Liver (tissue), 3 donors: ENCODE results near the gene GRIN2C.

Source experiments
- ATF3 ChIP-seq: IDR thresholded peaks from 2 replicates; pipeline ENCODE4 v1.6.1; 2016; ENCODE audit warnings: antibody characterized with exemption
- EGR1 ChIP-seq, 2 donors: IDR thresholded peaks; 2 replicates each; pipeline ENCODE4 v1.6.1; 2016 to 2018; ENCODE audit warnings: antibody characterized with exemption in 2 of 2, low read depth in 2 of 2
- FOXA1 ChIP-seq: IDR thresholded peaks from 2 replicates; pipeline ENCODE4 v1.6.1; 2016; ENCODE audit warnings: antibody characterized with exemption
- GABPA ChIP-seq, 2 donors: IDR thresholded peaks in 1 of 2; conservative IDR thresholded peaks in 1 of 2; 2 replicates each; pipeline ENCODE4 v1.6.1; 2016; ENCODE audit warnings: antibody characterized with exemption in 2 of 2, mild to moderate bottlenecking in 1 of 2, moderate library complexity in 1 of 2
- HNF4A ChIP-seq, 2 donors: conservative IDR thresholded peaks; 2 replicates each; pipeline ENCODE4 v1.6.1; 2016; ENCODE audit warnings: antibody characterized with exemption in 2 of 2, mild to moderate bottlenecking in 2 of 2
- JUND ChIP-seq, 2 donors: IDR thresholded peaks; 2 replicates each; pipeline ENCODE4 v1.6.1; 2016; ENCODE audit warnings: antibody characterized with exemption in 2 of 2
- RAD21 ChIP-seq, 2 donors: IDR thresholded peaks; 2 replicates each; pipeline ENCODE4 v1.6.1; 2016; ENCODE audit warnings: antibody characterized with exemption in 2 of 2, mild to moderate bottlenecking in 2 of 2
- RXRA ChIP-seq, 2 donors: IDR thresholded peaks; 2 replicates each; pipeline ENCODE4 v1.6.1; 2017 to 2018; ENCODE audit warnings: antibody characterized with exemption in 2 of 2, mild to moderate bottlenecking in 1 of 2
- SP1 ChIP-seq: IDR thresholded peaks from 2 replicates; pipeline ENCODE4 v1.6.1; 2018; ENCODE audit warnings: antibody characterized with exemption, mild to moderate bottlenecking
- TAF1 ChIP-seq: conservative IDR thresholded peaks from 2 replicates; pipeline ENCODE4 v1.6.1; 2016; ENCODE audit warnings: antibody characterized with exemption, mild to moderate bottlenecking
- YY1 ChIP-seq: IDR thresholded peaks from 2 replicates; pipeline ENCODE4 v1.6.1; 2016; ENCODE audit warnings: antibody characterized with exemption, mild to moderate bottlenecking
- TF ChIP-seq, protein P1 (sequence below): fragments of 150-350 bp; IDR thresholded peaks from 2 replicates; pipeline ENCODE4 v1.5.1; 2017; ENCODE audit warnings: improper control_type of control experiment, low read depth, low read length; ENCODE audit not compliant: missing input control
- TF ChIP-seq, protein P2 (sequence below): IDR thresholded peaks from 2 replicates; pipeline ENCODE4 v1.6.1; 2016; ENCODE audit warnings: antibody characterized with exemption, mild to moderate bottlenecking
- donor health status: healthy.
- donor health status: healthy.

DNA sequence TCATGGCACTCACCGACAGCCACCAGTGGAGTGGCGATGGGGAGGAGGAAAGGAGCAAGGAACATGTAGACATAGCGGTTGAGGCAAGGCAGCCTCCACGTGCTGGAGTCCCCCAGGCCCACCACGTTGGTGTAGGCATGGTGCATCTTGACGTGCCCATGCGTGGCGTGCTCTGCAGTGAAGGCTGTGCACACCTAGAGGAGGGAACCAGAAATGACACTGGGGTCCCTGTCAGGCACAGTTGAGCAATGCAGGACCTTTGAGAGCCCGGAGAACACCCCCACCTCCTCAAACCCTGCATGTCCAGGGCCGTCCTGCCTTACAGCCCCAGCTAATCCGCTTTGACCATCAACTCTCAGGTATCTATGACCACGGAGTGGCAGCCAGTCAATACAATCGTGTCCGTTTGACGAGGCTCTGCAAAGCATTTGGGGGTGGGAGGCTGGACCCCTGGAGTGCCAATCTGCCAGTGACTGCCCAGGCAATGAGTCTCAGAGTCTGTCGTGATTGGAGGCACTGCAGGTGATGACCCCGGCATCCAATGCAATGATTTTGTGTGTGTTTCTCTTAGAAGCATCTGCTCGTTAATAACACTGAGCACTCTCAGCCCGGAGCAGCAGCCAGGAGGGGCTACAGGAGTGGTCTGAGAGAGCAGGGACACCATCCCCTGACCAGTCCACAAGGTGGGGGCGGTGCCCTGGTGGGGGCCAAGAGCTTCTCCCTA lies 23.0 kb upstream of the GRIN2C start:
- TF ChIP-seq, protein P1, sequence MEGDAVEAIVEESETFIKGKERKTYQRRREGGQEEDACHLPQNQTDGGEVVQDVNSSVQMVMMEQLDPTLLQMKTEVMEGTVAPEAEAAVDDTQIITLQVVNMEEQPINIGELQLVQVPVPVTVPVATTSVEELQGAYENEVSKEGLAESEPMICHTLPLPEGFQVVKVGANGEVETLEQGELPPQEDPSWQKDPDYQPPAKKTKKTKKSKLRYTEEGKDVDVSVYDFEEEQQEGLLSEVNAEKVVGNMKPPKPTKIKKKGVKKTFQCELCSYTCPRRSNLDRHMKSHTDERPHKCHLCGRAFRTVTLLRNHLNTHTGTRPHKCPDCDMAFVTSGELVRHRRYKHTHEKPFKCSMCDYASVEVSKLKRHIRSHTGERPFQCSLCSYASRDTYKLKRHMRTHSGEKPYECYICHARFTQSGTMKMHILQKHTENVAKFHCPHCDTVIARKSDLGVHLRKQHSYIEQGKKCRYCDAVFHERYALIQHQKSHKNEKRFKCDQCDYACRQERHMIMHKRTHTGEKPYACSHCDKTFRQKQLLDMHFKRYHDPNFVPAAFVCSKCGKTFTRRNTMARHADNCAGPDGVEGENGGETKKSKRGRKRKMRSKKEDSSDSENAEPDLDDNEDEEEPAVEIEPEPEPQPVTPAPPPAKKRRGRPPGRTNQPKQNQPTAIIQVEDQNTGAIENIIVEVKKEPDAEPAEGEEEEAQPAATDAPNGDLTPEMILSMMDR, result no peak
- TF ChIP-seq GABPA (IDR thresholded peaks at IDR 0.05 in 1 of 2, conservative IDR thresholded peaks at IDR 0.05 in 1 of 2), result no peak
- no peak for TF ChIP-seq RXRA (IDR thresholded peaks at IDR 0.05)
- no peak for TF ChIP-seq TAF1
- no peak for TF ChIP-seq HNF4A (conservative IDR thresholded peaks at IDR 0.05)
- no peak for TF ChIP-seq YY1
- no peak for TF ChIP-seq RAD21 (IDR thresholded peaks at IDR 0.05)
- no peak for TF ChIP-seq JUND (IDR thresholded peaks at IDR 0.05)
- no peak for TF ChIP-seq ATF3
- no peak for TF ChIP-seq FOXA1
- TF ChIP-seq, protein P2, sequence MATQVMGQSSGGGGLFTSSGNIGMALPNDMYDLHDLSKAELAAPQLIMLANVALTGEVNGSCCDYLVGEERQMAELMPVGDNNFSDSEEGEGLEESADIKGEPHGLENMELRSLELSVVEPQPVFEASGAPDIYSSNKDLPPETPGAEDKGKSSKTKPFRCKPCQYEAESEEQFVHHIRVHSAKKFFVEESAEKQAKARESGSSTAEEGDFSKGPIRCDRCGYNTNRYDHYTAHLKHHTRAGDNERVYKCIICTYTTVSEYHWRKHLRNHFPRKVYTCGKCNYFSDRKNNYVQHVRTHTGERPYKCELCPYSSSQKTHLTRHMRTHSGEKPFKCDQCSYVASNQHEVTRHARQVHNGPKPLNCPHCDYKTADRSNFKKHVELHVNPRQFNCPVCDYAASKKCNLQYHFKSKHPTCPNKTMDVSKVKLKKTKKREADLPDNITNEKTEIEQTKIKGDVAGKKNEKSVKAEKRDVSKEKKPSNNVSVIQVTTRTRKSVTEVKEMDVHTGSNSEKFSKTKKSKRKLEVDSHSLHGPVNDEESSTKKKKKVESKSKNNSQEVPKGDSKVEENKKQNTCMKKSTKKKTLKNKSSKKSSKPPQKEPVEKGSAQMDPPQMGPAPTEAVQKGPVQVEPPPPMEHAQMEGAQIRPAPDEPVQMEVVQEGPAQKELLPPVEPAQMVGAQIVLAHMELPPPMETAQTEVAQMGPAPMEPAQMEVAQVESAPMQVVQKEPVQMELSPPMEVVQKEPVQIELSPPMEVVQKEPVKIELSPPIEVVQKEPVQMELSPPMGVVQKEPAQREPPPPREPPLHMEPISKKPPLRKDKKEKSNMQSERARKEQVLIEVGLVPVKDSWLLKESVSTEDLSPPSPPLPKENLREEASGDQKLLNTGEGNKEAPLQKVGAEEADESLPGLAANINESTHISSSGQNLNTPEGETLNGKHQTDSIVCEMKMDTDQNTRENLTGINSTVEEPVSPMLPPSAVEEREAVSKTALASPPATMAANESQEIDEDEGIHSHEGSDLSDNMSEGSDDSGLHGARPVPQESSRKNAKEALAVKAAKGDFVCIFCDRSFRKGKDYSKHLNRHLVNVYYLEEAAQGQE, result no peak
- no peak for TF ChIP-seq EGR1 (IDR thresholded peaks at IDR 0.05; ENCODE audit: low read depth in 2 of 2)
- no peak for TF ChIP-seq SP1
